Neural cell (in vitro differentiated cells): ENCODE measurements around the gene DPF3. TPM values are rescaled to one million over a fixed set of nuclear protein-coding genes. Genes with fewer than 3 reads are reported as not detected.

Experiments used
- H2AFZ ChIP-seq: fragments of 200-600, 300-800 bp; sonication (generic), shearing (Covaris generic); 2 replicates; pipeline ENCODE4 v1.6.0; 2014; ENCODE audit warnings: low read depth, mild to moderate bottlenecking, antibody characterized with exemption, low read length, moderate library complexity
- H3F3A ChIP-seq: fragments of 200-600 bp; shearing (Covaris generic); 2 replicates; pipeline ENCODE4 v1.6.1; 2016; ENCODE audit warnings: mild to moderate bottlenecking, moderate library complexity, mixed read lengths, antibody characterized with exemption, low read length; ENCODE audit not compliant: insufficient read depth, poor library complexity, severe bottlenecking
- H3K27ac ChIP-seq: fragments of 200-600, 300-800 bp; sonication (generic), shearing (Covaris generic); 2 replicates; pipeline ENCODE4 v1.5.1; 2014; ENCODE audit warnings: mild to moderate bottlenecking, low read length, moderate library complexity
- H3K27me3 ChIP-seq: fragments of 300-800, 200-600 bp; sonication (generic), shearing (Covaris generic); 2 replicates; pipeline ENCODE4 v1.6.0; 2014; ENCODE audit warnings: mild to moderate bottlenecking, low read depth, low read length, moderate library complexity; ENCODE audit not compliant: insufficient read depth
- H3K36me3 ChIP-seq: fragments of 300-800, 200-600 bp; sonication (generic), shearing (Covaris generic); 2 replicates; pipeline ENCODE4 v1.5.1; 2014; ENCODE audit warnings: mild to moderate bottlenecking, antibody characterized with exemption, low read length, moderate library complexity; ENCODE audit not compliant: insufficient read depth
- H3K4me2 ChIP-seq: fragments of 300-800, 200-600 bp; sonication (generic), shearing (Covaris generic); 2 replicates; pipeline ENCODE4 v1.6.0; 2014; ENCODE audit warnings: mild to moderate bottlenecking, low read length
- H3K4me3 ChIP-seq: fragments of 300-800, 200-600 bp; sonication (generic), shearing (Covaris generic); 2 replicates; pipeline ENCODE4 v1.5.1; 2014; ENCODE audit warnings: mild to moderate bottlenecking, low read length, moderate library complexity
- H3K79me2 ChIP-seq: fragments of 200-600 bp; shearing (Covaris generic); replicated peaks from 2 replicates; pipeline ENCODE4 v1.6.0; 2014; ENCODE audit warnings: mild to moderate bottlenecking, low read length, moderate library complexity; ENCODE audit not compliant: insufficient read depth
- H3K9ac ChIP-seq: fragments of 300-800, 200-600 bp; sonication (generic), shearing (Covaris generic); 2 replicates; pipeline ENCODE4 v1.6.1; 2016; ENCODE audit warnings: mild to moderate bottlenecking, low read length, mixed read lengths
- H3K9me2 ChIP-seq: fragments of 200-600 bp; shearing (Covaris generic); 2 replicates; pipeline ENCODE4 v1.6.1; 2016; ENCODE audit warnings: mild to moderate bottlenecking, low read length, mixed read lengths; ENCODE audit not compliant: insufficient read depth
- H3K9me3 ChIP-seq: fragments of 200-600, 300-800 bp; sonication (generic), shearing (Covaris generic); 2 replicates; pipeline ENCODE4 v1.6.1; 2016; ENCODE audit warnings: mild to moderate bottlenecking, mixed run types, low read length, moderate library complexity, mixed read lengths
- H4K20me1 ChIP-seq: fragments of 200-600 bp; shearing (Covaris generic); 2 replicates; pipeline ENCODE4 v1.6.1; 2016; ENCODE audit warnings: mild to moderate bottlenecking, mixed run types; ENCODE audit not compliant: insufficient read depth
- CTCF ChIP-seq: fragments of 450-650 bp; IDR thresholded peaks from 2 replicates; pipeline ENCODE4 v1.5.1; 2014; ENCODE audit warnings: antibody characterized with exemption, mild to moderate bottlenecking, moderate library complexity; ENCODE audit not compliant: poor library complexity, severe bottlenecking
- EP300 ChIP-seq: fragments of 450-650 bp; conservative IDR thresholded peaks from 2 replicates; pipeline ENCODE4 v1.6.1; 2014; ENCODE audit warnings: antibody characterized with exemption, mild to moderate bottlenecking, moderate library complexity; ENCODE audit not compliant: poor library complexity, severe bottlenecking
- EZH2 ChIP-seq: fragments of 200-600, 300-800 bp; shearing (Covaris generic), sonication (generic); IDR thresholded peaks from 2 replicates; pipeline ENCODE4 v1.6.1; 2014; ENCODE audit warnings: antibody characterized with exemption, low read length, borderline replicate concordance, mild to moderate bottlenecking; ENCODE audit not compliant: insufficient read depth, poor library complexity, severe bottlenecking
- MXI1 ChIP-seq: fragments of 450-650 bp; conservative IDR thresholded peaks from 2 replicates; pipeline ENCODE4 v1.6.1; 2014; ENCODE audit warnings: antibody characterized with exemption, mild to moderate bottlenecking; ENCODE audit not compliant: poor library complexity, severe bottlenecking
- POLR2AphosphoS5 ChIP-seq: IDR thresholded peaks from 2 replicates; pipeline ENCODE4 v1.6.1; 2012
- REST ChIP-seq: IDR thresholded peaks from 2 replicates; pipeline ENCODE4 v1.6.1; 2012; ENCODE audit warnings: borderline replicate concordance
- SMC3 ChIP-seq: fragments of 450-650 bp; conservative IDR thresholded peaks from 2 replicates; pipeline ENCODE4 v1.6.1; 2014; ENCODE audit warnings: antibody characterized with exemption, mild to moderate bottlenecking, moderate library complexity; ENCODE audit not compliant: poor library complexity
- TAF1 ChIP-seq: IDR thresholded peaks from 2 replicates; pipeline ENCODE4 v1.6.1; 2012; ENCODE audit warnings: low read depth
- polyA plus RNA-seq: library from polyadenylated mRNA; depleted of rRNA; stranded (reverse); fragments of >200 nt; gene quantifications from 2 replicates; pipeline ENCODE4 v1.2.3, GENCODE V29; 2014

Gene DPF3
- polyA plus RNA-seq, 1 donor from 2014 or later = 2.9 TPM

GRCh38 chr14:72903716-72904115, 9.8 kb upstream of the DPF3 start:
- no peak overlapping the region for H3K27ac ChIP-seq
- H3K9me3 ChIP-seq = no peaks in the 10 kb centered on the region
- H4K20me1 ChIP-seq = no peaks in the 10 kb centered on the region
- H3K79me2 ChIP-seq = no peaks in the 10 kb centered on the region
- no peak overlapping the region for H3K4me2 ChIP-seq
- no peaks in the 10 kb centered on the region for H3K9me2 ChIP-seq
- no peak overlapping the region for H2AFZ ChIP-seq
- no peaks in the 10 kb centered on the region for H3K36me3 ChIP-seq
- H3K27me3 ChIP-seq = no peaks in the 10 kb centered on the region
- H3K4me3 ChIP-seq = no peak overlapping the region
- no peak overlapping the region for H3K9ac ChIP-seq
- TF ChIP-seq EZH2 = no peak
- H3F3A ChIP-seq = no peaks in the 10 kb centered on the region

- H3K9me2 ChIP-seq = no peaks in the 10 kb centered on the region
- H3F3A ChIP-seq = no peaks in the 10 kb centered on the region
- H4K20me1 ChIP-seq = no peaks in the 10 kb centered on the region
- no peak overlapping the region for H3K27ac ChIP-seq
- no peak overlapping the region for H3K9ac ChIP-seq
- no peaks in the 10 kb centered on the region for H3K79me2 ChIP-seq
- no peak overlapping the region for H3K4me3 ChIP-seq
- H3K4me2 ChIP-seq = no peak overlapping the region
- no peak overlapping the region for H2AFZ ChIP-seq
- no peaks in the 10 kb centered on the region for H3K9me3 ChIP-seq
- H3K36me3 ChIP-seq = no peaks in the 10 kb centered on the region
- TF ChIP-seq CTCF (no peak), MXI1 (no peak), REST (no peak)
- H3K27me3 ChIP-seq = no peaks in the 10 kb centered on the region
Measured at GRCh38 chr14:72902801-72903530, 9.1 kb upstream of the DPF3 start.

GRCh38 chr14:72901361-72901760, 7.5 kb upstream of the DPF3 start:
- no peak overlapping the region for H3K4me3 ChIP-seq
- H3K9me3 ChIP-seq = no peaks in the 10 kb centered on the region
- no peaks in the 10 kb centered on the region for H3K9me2 ChIP-seq
- no peak overlapping the region for H3K4me2 ChIP-seq
- H3K9ac ChIP-seq = no peak overlapping the region
- no peak overlapping the region for H2AFZ ChIP-seq
- TF ChIP-seq TAF1 = no peak
- TF ChIP-seq EZH2 = no peak
- TF ChIP-seq SMC3 = no peak
- TF ChIP-seq POLR2AphosphoS5 = no peak
- TF ChIP-seq EP300 = no peak
- no peaks in the 10 kb centered on the region for H3F3A ChIP-seq
- no peaks in the 10 kb centered on the region for H4K20me1 ChIP-seq
- peaks cover 5% of the 10 kb centered on the region for H3K27me3 ChIP-seq
- H3K79me2 ChIP-seq = no peaks in the 10 kb centered on the region
- H3K36me3 ChIP-seq = no peaks in the 10 kb centered on the region
- no peak overlapping the region for H3K27ac ChIP-seq
